ENCODE measurements around the gene MESD.
"Not testable (repeated sequence)": the region's sequence is repeated elsewhere in the genome, so short reads cannot be mapped to it uniquely, and the experiment has no call there.

MESD gene

DNA sequence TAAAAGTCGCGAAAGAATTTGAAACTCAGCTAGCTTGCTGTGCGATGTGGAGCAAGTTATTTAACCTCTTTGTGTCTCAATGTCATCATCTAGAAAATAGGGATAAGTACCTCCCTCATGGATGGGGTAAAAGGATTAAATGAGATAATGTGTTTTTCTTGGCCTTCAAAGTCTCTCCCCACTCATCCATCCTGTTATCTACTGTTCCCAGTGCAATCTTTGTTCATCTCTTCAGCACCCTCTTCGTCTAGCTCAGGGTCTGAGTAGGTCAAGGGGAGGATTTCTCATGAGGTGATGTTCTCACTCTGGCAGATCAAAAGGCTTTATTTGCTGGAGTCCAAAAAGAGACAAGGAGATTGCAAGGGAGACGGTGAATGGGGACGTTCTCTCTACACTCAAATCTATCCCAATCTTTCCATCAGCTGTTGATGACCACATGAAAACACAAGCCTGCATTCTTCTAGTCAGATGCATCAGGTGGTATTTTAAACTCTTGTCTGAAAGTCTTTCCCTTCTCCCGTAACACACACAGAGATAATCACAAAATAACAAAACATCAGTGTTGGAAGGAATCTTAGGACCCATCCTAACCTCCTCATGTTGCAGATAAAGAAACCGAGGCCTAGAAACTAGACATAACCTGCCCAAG is 1.3 kb downstream of the MESD start:
- DNase-seq, result no peak

DNA sequence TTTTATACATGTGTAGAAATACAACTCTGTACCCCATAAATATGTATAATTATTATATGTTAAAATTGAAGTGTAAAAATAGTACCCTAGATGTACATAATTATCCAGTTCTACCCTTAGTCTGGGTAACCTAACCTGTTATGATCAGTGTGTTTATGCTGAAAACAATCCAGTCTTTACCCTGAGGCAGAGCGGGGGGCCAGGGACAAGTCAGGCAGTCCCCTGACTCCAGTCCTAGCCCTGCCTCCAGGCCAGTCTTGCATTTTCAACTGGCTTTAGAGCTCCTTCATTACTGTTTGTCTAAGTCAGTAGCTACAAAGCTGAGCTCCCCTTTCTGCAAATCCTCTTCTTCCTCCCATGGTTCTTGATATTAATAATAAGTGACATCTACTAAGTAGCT is 3.1 kb downstream of the MESD start:
- DNase-seq, result no peak

DNA sequence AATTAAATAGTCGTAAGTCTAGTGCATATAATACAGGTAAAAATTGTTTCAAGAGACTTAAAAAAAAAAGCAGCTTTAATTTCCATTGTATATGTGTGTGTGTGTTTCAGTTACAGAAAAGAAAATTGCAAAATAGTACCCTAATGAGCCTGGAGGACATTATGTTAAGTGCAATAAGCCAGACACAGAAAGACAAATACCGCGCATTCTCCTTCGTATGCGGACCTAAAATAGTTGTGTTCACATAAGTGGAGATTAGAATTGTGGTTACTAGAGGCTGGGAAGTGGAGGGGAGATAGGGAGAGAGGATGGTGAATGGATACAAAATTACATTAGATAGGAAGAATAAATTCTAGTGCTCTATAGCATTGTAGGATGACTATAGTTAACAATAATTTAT is 3.6 kb downstream of the MESD start:
- DNase-seq, result no peak

DNA sequence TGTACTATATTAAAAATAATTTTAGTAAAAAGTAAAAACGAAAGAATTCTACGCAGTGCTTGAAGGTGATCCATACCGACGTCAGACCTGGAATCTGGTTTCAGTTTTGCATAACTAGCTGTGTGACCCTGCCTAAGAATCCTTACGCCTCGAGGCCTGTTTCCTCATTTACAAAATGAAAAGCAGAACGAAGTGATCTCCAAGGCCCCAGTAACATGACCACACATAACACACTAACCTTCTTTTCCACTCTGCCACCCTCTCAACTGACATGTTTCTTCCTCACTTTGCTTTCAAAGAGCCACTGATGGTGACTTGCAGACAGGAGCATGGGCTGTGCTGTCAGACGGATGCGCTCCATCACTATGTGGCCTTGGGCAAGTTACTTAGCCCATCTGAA is 4.8 kb downstream of the MESD start:
- no peak for DNase-seq

DNA sequence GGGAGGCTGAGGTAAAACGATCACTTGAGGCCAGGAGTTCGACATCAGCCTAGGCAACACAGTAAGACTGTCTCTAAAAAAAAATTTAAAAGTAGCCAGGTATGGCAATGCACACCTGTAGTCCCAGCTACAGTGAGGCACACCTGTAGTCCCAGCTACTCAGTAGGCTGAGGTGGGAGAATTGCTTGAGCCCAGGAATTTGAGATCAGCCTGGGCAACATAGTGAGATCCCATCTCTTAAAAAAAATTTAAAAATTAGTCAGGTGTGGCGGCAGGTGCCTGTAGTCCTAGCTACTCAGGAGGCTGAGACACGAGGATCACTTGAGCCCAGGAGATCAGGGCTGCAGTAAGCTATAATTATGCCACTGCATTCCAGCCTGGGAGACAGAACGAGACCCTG is 6.8 kb downstream of the MESD start:
- DNase-seq, result no peak

GRCh38 chr15:80982205-80982604 is 7.4 kb downstream of the MESD start:
- no peak for DNase-seq

DNA sequence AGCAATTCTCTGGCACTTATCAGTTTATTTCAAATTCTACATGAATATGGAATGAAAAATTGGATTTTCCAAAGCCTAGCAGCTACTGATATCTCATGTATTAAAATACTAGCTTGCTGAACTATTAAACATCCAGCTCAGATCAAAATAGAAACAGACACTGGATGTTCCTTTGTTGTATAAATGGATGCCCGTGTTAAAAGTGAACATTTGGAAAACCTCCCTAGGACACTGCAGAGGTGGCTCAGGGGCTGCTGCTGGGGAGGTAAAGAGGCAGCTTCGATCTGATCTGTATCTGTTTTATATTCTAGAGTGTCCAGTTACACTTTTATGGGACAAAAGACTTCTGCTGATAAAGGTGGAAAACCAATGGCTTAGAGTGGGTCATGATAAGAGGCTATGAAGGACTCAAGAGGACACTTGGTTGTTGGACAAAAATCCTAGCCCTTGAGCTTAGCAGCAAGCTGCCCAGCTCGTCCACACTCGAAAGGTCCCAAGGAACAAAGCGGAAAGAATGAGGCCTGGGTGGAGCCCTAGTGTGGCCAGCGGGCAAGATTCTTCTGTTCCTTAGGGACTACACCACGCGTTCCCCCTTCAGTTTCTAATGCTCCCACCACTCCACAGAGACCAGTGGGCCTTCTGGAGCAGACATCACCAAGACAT is 9.9 kb downstream of the MESD start:
- DNase-seq, result no peak

- DNase-seq, result no peak
These were observed 10.8 kb downstream of the MESD start for GRCh38 chr15:80978685-80979329.

DNA sequence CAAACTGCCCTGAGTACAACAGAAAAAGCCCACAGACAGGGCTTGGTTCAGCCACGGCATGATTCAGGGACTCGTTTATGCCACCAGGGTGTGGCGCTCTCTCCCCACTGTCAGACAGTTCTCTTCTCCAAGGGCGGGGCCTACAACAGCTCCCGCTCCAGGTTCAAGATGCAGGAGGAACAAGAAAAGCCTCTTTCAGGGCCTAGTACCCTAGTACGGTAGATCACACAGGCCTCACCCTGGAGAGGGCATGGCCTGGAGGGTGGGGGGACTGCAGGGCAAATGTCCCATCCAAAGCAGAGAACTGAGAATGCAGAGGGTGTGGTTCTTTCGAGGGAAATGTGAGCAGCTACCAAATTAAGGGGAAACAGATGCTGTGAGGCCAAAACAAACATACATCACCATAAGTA is 12.0 kb downstream of the MESD start:
- DNase-seq, result no peak

DNA sequence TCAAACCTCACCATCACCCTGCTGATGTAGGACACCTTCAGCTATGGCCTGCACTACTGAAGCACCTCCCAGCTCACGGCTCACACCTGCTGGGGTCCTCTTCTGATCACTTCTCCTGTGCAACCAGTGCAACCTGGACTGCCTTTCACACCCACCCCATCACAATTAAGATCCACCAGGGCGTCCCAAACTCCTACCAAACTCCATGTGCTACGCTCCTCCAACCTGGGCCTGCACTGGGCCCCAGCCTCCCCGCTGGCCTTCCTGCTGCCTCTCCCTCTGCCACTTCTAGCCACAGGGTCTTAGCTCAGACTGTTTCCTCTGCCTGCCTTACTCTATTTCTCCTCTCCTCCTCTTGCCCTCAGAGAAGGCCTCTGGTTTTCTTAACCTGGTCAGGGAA is 12.8 kb downstream of the MESD start:
- DNase-seq, result no peak

GRCh38 chr15:80974914-80975313 is 14.7 kb downstream of the MESD start:
- no peak for DNase-seq

DNA sequence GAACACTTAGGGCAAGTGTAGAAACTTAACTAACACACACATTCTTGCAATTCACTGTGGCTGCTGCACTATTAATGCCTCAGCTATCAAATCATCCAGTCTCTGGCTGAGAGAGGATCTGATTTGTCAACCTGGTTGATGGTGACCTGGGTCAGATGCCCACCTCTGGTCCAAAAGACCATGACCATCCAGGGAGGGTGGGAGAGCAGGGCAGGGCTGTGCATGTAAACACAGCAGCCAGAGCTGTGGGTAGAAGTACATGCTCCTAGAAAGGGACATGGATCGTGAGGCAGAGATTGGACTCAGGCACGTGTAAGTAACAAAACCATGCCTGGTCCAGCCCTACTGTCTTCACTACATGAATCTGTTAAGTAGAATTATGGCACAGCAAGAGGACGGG is 17.3 kb downstream of the MESD start:
- no peak for DNase-seq

DNA sequence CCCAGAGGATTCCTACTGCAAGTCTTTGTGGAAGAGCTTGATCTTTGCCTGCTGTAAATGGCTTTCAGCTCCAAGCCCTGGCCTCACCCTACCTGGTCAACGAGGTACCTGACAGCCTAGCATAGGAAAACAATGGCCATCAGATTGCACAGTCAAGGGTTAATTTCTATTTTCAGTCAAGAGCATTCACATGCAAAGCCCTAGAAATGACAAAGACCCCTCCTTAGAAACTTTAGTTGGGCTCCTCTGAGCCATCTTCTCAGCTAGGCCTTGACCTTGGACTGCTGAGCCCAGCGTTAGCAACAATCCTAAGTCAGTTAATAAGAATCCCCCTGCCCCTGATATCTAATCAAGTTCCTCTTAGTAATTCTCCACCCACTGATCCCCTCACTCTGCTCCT is 18.5 kb downstream of the MESD start:
- DNase-seq, result no peak

DNA sequence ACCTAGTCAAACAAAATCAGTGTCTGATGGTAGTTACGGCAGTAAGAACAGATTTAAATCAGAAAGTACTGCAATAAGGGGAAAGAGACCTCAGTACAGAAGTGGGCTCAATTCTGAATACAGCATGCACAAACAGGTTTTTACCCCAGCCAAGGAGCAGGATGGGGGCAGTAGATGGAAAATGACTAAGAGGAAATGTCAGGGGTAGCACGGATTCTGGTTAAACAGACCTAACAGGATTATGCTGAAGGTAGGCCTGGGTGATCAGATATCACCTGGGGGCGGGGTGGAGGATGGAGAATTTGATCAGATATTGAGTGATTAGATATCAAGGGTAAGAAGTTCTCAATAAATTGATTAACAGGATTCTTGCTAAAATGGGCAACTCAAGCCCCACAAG is 19.0 kb downstream of the MESD start:
- DNase-seq, result no peak

DNA sequence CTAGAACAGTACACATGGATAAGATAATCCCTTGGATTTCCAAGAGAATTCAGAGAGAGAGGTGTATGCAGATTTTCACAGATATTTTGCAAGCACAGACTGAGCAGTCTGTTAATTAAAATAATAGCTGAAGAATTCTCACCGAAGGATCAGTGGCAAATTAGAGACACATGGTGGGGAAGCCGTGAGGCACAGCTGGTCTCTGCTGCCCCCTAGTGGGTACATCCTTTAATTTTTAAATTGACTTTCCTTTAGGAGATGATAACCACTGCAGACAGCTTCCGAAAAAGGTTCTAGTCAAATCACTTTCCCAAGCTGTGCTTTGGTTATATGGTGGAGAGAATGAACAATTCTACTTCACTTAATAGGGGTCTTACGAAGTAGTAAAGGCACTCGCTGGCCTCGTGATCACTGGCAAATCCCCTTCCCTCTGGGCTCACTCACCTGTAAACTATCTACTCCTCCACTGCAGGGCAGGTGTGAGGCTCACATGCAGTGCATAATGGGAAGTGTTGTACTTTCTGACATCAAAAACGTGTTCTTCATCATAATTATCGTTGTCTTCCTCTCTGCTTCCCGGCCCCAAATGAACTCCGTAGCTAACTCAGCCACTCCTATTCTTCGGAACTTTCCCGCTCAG is 19.5 kb downstream of the MESD start:
- DNase-seq, result no peak

DNA sequence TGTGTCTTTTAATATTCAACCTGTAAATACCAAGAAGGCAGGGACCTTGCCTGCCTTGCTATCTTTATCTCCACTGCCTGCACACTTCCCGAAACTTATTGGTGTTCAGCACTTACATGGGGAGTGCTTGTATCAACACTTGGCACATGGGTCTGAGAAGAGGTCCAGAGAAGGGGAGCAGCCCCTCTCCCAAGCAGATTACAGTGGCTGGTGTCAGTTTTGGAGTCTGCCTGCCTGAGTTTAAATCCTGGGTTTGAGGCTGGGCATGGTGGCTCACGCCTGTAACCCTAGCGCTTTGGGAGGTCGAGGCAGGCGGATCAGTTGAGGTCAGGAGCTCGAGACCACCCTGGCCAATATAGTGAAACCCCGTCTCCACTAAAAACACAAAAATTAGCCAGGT is 20.3 kb downstream of the MESD start:
- DNase-seq, result no peak

- DNase-seq, result no peak
These were observed 21.6 kb downstream of the MESD start for GRCh38 chr15:80967991-80968510.

DNA sequence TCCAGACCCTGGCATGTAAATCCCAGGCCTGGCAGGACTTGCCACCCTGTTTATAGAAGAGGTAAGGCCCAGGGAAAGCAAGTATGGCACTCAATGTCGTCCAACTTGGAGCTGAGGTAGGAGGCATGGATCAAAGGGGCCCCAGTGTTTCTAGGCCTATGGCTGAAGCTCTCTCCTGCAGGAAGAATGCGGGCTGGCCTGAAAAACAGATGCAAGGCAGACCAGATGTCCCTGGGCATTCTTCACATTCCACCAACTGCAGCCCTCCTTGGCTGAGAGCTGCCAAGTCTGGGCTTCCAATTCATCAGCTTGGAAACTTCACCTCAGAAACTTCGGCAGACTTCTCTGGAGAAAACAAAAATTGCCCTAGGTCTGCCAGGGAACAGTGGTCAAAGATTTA is 22.2 kb downstream of the MESD start:
- no peak for DNase-seq

- DNase-seq, result no peak
These were observed 23.0 kb downstream of the MESD start for GRCh38 chr15:80966431-80967197.

DNA sequence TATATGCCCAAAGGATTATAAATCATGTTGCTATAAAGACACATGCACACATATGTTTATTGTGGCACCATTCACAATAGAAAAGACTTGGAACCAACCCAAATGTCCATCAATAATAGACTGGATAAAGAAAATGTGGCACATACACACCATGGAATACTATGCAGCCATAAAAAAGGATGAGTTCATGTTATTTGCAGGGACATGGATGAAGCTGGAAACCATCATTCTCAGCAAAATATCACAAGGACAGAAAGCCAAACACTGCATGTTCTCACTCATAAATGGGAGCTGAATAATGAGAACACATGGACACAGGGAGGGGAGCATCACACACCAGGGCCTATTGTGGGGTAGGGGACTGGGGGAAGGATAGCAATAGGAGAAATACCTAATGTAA is 24.2 kb downstream of the MESD start:
- DNase-seq, result not testable (repeated sequence)

GRCh38 chr15:80958818-80959495 is 30.7 kb downstream of the MESD start:
- no peak for DNase-seq

DNA sequence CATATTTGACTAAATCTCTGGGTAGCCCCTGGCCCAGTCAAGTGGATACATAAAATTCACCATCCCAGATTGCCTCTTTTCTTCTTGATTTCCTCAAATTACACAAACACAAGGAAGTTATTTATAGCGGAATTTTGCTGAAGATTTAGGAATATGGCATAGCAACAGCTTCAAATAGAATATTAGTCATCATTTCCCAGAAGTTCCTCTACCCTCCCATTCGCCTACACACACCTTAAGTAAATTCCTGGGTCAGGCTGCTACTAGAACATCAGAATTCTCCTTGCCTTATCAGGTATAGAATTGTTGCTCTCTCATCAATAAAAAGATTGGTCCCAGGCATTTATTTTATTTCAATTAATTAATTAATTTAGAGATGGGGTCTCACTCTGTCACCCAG is 31.6 kb downstream of the MESD start:
- DNase-seq, result no peak

Measured in cortex of kidney (tissue), 1 donor.